WTC11 (cell line): ENCODE data around the gene MEGF8.

Source experiments
- AR ChIP-seq: fragments of 250-450 bp; sonication (Bioruptor Pico); IDR thresholded peaks from 2 replicates; pipeline ENCODE4 v1.9.0; 2021; ENCODE audit warnings: mild to moderate bottlenecking
- ATF2 ChIP-seq: sonication (generic); formaldehyde crosslinking; IDR thresholded peaks from 2 replicates; pipeline ENCODE4 v1.8.1; 2022; ENCODE audit warnings: low read depth, missing genetic modification reagents, borderline replicate concordance
- ATF3 ChIP-seq: sonication (generic); formaldehyde crosslinking; conservative IDR thresholded peaks from 2 replicates; pipeline ENCODE4 v1.8.1; 2022; ENCODE audit warnings: mild to moderate bottlenecking, missing genetic modification reagents
- CREB1 ChIP-seq: sonication (generic); formaldehyde crosslinking; IDR thresholded peaks from 2 replicates; pipeline ENCODE4 v1.8.0; 2023; ENCODE audit warnings: mild to moderate bottlenecking, missing genetic modification reagents
- CTCF ChIP-seq: fragments of 200-600 bp; IDR thresholded peaks from 2 replicates; pipeline ENCODE4 v1.8.0; 2022; ENCODE audit warnings: antibody characterized with exemption
- FOXJ3 ChIP-seq: sonication (generic); formaldehyde crosslinking; IDR thresholded peaks from 2 replicates; pipeline ENCODE4 v1.9.0; 2021; ENCODE audit warnings: missing genetic modification reagents, mild to moderate bottlenecking, borderline replicate concordance
- HMGXB4 ChIP-seq: sonication (generic); formaldehyde crosslinking; IDR thresholded peaks from 2 replicates; pipeline ENCODE4 v1.8.1; 2023; ENCODE audit warnings: mild to moderate bottlenecking, moderate library complexity, missing genetic modification reagents
- MLX ChIP-seq: sonication (generic); formaldehyde crosslinking; IDR thresholded peaks from 2 replicates; pipeline ENCODE4 v1.8.1; 2023; ENCODE audit warnings: mild to moderate bottlenecking, missing genetic modification reagents, moderate library complexity
- NFYB ChIP-seq: sonication (generic); formaldehyde crosslinking; conservative IDR thresholded peaks from 2 replicates; pipeline ENCODE4 v1.8.0; 2022; ENCODE audit warnings: low read depth, missing genetic modification reagents
- NR3C1 ChIP-seq: sonication (generic); formaldehyde crosslinking; conservative IDR thresholded peaks from 2 replicates; pipeline ENCODE4 v1.8.1; 2023; ENCODE audit warnings: low read depth, mild to moderate bottlenecking, missing genetic modification reagents
- PREB ChIP-seq: sonication (generic); formaldehyde crosslinking; IDR thresholded peaks from 2 replicates; pipeline ENCODE4 v1.8.1; 2022; ENCODE audit warnings: mild to moderate bottlenecking, missing genetic modification reagents, moderate library complexity, borderline replicate concordance
- ZBTB21 ChIP-seq: sonication (generic); formaldehyde crosslinking; IDR thresholded peaks from 2 replicates; pipeline ENCODE4 v1.8.1; 2023; ENCODE audit warnings: mild to moderate bottlenecking, missing genetic modification reagents, borderline replicate concordance
- ZNF138 ChIP-seq: sonication (generic); formaldehyde crosslinking; conservative IDR thresholded peaks from 2 replicates; pipeline ENCODE4 v1.8.1; 2022; ENCODE audit warnings: mild to moderate bottlenecking, moderate library complexity, missing genetic modification reagents
- TF ChIP-seq, protein P1 (sequence below): sonication (generic); formaldehyde crosslinking; IDR thresholded peaks from 2 replicates; pipeline ENCODE4 v1.8.0; 2022; ENCODE audit warnings: mild to moderate bottlenecking, missing genetic modification reagents

- no peak for TF ChIP-seq ATF2
- TF ChIP-seq MLX (CRISPR knock-in tag): no peak
- TF ChIP-seq CTCF: no peak
- TF ChIP-seq HMGXB4 (CRISPR knock-in tag): no peak
- TF ChIP-seq ZNF138 (CRISPR knock-in tag): no peak
- no peak for TF ChIP-seq ATF3
- TF ChIP-seq AR (CRISPR knock-in tag): no peak
- no peak for TF ChIP-seq FOXJ3
- no peak for TF ChIP-seq CREB1 (CRISPR knock-in tag)
- no peak for TF ChIP-seq NR3C1 (CRISPR knock-in tag)
- no peak for TF ChIP-seq ZBTB21 (CRISPR knock-in tag)
- TF ChIP-seq NFYB (CRISPR knock-in tag): no peak
- TF ChIP-seq, protein P1, sequence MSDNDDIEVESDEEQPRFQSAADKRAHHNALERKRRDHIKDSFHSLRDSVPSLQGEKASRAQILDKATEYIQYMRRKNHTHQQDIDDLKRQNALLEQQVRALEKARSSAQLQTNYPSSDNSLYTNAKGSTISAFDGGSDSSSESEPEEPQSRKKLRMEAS (CRISPR knock-in tag): no peak
- no peak for TF ChIP-seq PREB (CRISPR knock-in tag)
Measured at GRCh38 chr19:42412661-42413076, 87.2 kb downstream of the MEGF8 start.
